HG02943 (cell line): ENCODE data around the gene EIF6.
"Not testable (repeated sequence)": the region's sequence is repeated elsewhere in the genome, so short reads cannot be mapped to it uniquely, and the experiment has no call there.

Source experiments
- ATAC-seq: cut with Tn5 transposase; IDR thresholded peaks from one replicate; pipeline ENCODE4 v1.9.1; 2021; ENCODE audit warnings: mild to moderate bottlenecking, low read depth, moderate library complexity; ENCODE audit not compliant: unreplicated experiment

The EIF6 gene

DNA sequence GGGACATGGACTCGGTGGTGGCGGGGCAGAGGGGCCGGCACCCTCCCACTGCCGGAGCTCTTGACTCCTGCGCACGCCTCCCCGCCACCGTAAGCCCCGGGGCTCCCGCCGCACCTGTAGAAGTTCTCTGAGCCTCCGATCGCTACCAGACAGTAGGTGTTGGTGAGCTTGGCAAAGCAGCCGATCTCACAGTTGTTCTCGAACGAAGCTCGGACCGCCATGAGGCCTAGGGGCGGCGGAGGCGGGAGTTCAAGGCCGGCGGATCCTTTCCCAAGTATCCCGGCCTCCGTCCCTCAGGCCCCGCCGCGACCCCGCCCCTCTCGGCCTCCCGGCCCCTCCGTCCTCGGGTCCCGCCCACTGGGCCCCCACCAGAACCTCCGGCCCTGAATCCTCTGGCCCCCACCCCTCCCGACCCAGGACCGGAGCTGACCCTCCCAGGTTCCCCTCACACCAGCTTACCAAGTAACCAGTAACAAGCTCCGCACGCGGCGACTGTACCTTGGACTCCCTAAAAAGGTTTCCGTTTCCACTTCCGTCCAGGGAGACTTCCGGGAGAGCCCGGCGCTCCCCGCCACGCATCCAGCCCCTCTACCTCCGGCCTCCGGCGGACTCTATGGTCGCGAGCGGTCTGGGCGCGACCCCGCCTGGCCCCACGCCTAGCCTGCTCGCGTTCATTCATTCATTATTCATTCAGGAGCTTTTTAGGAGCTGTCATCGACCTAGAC is at the start of gene EIF6:
Gene EIF6, minus strand, starts transcription at position 506 of the 725 bp plus-strand sequence. Its CDS starts 285 bp downstream, at position 221.
- ATAC-seq = peak; percentile 69

DNA sequence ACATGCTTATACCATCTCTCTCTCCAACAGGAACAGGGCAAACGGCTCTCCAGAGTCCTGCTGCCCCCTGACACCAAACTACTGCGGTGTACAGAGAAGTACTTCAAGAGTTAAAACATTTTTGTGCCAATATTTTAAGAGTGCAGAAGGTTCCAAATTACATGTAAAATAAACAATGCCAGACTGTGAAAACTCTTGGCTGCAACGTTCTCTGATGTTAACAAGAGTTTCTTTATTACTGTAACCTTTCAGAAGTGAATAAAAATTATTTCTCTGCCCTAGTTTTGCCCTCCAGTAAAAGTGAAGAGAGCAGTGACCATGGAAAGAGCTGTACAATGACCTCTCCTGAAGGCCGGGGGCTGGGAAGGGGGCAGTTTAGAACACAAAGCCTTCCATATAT is 49.0 kb upstream of the EIF6 start:
- no peak for ATAC-seq

DNA sequence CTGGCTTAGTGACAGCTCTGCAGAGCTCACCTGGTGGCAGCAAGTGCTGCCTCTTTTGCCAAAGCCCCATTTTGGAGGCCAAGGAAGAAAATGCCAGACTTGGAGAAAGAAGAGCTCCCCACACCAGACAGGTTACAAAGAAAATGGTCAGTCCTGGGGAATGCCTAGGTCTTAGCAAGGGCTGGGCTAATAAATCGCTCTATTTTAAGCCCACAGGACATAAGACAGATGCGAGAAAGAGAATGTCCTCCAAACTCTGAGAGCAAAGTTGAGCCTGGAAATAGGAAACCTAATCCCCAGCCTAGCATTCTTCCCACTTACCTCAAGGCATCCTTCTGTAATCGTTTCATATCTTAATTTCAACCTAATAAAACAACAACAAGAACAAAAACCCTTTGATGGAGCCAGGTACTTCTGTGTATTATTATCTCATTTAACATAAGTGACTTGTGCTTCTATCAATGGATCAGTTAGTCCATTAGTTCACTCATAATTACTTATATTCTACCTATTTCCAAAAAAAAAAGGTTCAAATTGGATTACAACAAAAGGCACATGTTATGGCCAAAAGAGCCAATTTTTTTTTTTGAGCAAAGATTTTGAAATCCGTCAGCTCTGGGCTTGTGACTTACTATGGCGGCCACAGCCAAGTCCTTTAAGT is 48.1 kb upstream of the EIF6 start:
- no peak for ATAC-seq

DNA sequence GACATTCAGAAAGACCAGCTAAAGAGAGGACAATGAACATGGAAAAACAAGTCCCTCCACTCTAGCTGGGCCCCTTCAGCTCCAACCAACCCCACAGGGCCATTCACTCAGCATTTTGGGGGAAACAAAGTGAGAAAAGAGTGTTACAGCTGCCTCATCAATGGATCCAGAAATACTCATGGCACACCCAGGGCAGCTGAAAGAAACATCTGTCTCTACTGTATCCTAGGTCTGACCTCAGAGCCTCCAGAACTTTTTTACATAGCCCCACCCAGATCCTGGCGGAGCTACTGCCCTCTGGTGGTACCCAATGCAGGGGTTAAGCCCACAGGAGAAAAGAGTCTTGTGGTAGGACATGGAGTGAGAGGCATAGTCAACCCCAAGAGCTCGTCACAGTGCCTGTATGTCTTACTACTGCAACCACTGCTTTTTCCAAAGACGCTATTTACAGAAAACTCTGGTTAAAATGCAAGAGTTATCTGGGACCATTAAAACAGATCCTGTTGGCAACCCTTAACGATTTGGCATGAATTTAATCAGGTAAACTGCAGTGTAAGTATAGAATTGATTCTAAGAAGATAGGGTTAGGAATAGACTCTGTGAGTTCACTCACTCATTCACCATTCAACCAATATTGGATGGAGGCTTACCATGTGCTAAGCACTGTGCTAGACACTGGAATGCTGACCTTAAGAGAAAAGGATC is 45.0 kb upstream of the EIF6 start:
- no peak for ATAC-seq

DNA sequence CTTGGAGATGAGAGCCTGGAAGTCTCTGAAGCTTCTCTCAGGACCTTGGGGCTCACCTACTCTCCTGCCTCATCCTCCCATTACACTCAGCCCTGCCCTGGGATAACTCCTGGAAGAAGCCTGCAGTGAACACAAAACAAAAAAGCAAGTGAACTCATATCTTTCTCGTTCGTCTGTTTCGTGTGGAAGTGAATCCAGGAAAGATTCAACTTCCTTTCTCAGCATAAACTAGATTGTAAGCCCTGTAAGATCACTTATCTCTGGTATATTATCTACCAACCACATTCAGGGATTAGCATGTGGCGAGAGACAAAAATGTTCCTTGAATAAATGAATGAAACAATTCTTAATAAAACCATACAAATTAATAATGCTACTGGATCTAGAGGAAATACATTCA is 44.1 kb upstream of the EIF6 start:
- ATAC-seq = no peak

DNA sequence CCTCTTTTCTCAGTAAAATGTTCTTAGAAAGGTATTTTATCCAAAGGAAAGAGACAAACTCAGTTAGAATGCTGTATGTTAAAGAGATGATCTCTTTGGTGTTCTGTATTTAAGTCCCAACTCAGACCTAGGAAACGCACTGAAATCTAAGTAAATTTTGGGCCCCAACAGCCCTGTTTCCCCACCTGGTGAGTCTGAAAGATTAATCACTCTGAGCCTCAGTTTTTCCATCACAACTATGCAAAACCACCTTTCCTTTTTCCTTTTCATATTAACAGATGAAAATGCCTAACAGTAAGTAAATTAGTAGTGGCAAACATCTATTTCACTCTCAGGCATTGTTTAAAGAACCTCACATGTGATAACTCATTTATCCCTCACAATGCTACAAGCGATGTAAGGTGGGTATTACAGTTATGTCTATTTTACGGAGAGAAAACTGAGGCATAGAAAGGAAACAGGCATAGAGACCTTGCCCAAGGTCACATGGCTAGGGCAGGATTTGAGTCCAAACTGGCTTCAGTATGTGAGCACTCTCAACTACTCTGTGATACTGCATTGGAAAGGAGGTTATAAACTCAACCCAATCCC is 43.6 kb upstream of the EIF6 start:
- no peak for ATAC-seq

DNA sequence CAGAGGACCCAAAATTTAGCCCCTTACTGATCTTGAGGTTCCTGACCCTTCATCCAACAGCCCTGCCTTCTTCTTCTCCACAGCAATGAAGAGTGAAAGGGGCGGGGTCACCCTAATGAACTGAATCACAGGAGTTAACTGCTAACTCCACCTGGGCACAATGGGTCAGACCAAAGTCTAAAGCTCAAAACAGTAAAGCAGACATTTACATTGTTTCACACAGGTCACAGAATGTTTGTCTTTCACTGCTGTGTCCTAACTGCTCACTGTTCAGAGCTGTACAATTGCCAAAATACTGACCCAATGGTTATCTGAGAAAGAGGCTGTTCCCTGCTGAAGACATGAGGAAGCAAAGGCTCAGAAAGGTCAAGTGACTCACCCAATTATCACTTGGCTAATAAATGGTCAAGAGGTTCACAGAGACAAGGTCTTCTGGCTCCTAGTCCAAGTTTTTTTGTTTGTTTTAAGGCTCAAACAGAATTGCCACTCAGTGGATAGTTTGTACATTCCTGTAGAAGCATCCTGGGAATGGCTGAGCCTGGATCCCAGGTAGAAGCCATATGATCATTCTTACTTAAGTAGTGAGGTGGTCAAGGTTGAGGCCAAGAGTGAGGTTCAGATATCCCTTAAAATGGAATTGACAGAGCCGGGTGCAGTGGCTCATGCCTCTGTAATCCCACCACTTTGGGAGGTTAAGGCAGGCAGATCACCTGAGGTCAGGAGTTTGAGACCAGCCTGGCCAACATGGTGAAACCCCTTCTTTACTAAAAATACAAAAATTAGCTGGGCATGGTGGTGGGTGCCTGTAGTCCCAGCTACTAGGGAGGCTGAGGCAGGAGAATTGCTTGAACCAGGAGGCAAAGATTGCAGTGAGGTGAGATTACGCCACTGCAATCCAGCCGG is 42.8 kb upstream of the EIF6 start:
- no peak for ATAC-seq

DNA sequence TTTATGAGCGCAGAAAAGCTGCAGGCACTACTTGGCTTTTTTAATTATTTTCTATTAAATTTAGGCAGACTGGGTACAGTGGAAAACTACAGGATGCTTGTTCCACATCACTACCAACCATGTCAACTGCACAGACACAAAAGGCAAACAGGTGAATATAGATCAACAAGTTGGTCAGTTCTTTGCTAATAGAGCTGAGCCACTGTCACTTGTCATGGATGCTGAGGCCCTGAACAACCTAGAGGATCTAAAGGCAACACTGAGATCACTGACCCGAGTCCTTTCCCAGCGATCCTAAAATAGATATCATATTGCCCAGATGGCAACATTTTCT is 42.1 kb upstream of the EIF6 start:
- ATAC-seq = no peak

DNA sequence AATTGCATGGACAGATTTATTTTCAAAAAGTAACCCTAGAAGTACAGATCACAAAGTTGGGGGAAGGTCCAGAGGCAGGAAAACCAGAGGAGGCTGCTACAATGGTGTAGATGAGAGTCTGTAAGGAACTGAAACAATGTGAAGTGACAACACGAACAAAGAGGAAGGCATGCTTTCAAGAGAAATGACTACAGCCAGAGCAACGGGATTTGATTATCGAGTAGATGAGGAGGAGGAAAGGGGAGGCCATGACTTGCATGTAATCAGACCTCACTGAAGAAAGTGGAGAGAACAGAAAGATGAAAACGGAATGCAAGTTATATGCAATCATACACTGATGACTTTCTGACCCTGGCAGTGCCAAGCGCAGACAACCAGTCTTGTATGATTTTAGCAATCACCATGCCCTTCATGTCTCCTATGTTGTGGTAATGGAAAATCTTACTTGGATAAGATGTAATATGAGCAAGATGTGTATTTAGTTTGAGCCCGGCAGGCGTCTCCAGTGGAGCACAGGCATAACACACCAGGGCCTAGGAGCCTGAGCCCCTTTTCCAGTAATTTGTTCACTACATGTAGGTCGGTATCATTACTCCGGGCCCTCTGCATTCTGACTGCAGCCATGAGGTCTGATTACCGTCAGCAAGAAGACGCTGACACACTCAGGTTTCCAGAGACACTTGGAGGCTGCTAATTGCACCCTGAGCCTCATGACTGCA is 41.6 kb upstream of the EIF6 start:
- no peak for ATAC-seq

DNA sequence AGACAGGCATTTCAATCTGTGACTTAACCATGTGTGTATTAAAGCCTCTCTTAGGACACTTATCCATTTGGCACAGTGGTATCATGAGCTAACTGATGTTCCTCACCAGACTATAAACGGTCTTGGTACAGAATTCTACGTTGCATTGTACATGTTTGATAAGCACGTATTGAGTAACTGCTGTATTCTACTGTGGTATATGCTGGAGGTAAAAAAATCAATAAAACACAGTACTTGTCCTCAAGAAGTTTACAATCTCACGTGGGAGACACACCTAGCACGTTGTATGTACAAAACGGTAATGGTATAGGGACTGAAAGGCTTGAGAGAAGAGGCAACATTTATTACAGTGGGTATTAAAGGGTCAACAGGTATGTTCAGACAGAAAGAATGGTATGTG is 40.8 kb upstream of the EIF6 start:
- ATAC-seq = no peak

DNA sequence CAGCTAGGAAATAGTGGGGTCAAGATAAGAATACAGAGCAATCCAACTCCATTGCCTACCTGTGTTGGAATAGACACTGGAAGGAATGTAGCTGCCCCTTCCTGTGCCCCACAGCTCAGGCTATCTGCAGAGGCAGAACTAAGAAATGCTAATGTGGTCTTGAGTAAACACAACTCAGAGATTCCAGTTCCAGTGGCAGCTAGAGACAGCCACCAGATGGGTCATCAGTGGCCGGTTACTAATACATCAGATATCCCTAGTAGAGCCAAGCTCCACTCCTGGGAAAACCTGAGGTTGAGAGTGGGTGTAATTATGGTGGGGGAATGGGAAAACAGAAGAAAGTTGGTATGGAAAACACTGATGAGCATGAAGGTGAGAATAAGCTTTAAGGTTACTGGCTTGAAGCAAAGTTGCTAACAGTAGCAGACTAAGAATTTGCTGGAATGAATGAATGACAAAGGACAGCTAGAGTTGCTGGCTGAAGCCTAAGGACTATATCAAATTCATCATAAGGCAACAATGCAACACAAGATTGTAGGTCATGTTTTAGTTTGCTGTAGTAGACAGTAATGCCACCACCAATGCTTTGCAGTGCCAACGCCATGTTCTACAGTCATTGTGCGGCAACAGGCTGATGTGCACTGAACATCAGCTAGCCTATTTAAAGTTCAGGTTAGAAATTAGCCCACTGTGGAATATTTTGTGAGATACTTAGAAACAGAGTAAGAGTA is 36.0 kb upstream of the EIF6 start:
- no peak for ATAC-seq

DNA sequence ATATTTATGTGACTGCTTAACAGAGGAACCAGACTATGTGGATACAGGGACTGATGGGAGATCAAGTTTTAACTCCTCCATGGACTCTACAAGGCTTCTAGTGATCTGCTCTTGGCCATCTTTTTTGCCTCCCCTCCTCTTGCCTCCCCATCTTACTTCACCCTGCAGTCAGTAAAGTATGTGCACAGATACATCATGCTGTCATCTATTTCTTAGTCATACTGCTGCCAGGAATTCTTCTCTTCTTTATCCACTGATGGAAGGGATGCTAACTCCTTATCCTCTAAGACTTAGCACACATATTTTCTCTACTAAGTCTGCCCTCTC is 35.3 kb upstream of the EIF6 start:
- ATAC-seq = no peak

DNA sequence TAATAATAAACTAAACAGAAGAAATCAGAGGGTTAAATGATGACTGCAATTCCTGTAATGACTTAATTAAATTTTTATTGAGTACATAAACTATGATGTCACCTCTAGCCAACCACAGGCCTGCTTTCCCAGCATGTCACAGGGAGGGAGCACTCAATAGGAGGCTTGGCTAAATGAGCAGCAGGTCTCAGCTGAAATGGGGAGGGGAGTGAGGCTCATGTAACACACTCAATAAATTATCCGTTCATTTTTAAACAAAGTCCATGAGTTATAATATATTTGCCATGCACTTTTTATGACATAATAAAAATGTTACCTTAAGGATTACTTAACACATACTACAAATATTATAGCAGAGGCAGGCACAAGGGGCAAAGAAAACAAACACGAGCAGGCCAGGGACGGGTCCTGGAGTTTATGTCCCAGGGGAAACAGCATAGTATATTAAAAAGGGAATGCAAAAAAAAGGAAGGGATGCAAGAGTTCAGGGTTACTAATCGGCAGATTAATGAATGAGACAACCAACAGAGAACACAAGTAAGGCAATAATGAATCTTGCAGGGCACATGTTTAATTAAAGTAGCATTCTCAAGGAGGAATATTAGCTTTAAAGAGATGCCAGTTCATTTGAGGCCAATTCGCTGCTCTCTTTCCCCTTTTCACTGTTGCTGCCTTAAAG is 34.8 kb upstream of the EIF6 start:
- ATAC-seq = no peak

DNA sequence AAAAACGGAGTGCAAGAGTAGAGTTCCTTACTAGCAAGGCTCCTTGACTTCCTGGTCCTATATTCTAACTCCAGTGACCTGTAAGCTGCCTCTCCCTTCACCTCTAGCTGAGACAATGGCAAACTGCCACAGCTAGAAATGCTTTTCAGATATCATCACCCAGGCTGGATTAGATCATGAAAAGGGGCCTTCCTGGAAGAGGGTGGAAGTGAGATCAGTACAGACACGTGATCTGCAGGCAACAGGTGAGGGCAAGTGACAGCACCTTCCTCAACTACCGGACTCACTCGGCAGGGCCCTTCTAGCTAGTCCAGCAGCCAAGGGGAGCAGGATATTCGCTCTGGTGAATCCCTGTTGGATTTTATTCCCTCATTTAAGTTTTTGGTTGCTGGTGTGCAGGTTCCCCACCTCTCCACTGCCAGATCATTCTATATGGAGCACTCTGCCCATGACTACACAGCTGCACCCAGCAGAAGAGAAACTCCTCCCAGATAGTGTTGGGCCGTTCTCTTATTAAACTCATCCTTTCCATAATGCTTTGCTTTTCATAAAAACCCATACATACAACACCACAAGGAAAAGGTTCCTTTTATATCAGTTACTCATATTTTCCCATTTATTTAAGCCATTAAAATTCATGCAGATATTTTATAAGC is 34.1 kb upstream of the EIF6 start:
- no peak for ATAC-seq

DNA sequence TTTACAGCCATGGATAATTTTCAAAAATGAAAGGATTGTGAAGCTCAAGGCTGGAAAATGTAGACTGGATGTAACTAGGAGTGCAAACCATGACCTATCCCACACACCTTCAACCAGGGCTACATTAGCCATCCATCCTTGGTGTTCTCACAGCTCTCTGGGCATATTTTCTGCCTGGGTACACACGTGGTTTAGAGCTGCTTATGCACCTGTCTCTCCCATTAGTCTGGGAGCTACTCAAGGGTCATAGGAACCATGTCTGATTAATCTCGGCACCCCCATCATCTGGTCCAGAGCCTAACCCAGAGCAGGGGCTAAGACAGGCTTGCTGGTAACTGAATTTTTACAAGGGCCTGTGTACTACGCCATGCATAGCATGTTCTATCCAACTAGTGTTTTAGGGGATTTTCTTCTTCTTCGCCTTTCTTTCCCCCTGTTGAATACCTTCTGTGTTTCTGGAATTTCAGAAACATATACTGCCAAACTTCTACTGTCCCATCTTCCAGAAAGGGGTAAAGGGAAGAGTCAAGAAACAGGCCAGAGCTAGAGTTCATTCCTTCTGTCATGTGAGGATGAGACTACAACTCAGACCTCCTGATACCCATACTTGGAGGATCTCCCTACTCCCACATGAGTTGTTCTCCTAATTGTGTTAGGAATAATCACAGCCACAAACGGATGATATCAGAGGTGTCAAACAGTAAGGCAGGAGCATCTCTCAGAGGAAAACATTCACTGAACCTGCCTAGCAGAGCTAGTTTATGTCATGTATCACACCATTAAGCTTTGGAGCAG is 33.0 kb upstream of the EIF6 start:
- ATAC-seq = no peak

DNA sequence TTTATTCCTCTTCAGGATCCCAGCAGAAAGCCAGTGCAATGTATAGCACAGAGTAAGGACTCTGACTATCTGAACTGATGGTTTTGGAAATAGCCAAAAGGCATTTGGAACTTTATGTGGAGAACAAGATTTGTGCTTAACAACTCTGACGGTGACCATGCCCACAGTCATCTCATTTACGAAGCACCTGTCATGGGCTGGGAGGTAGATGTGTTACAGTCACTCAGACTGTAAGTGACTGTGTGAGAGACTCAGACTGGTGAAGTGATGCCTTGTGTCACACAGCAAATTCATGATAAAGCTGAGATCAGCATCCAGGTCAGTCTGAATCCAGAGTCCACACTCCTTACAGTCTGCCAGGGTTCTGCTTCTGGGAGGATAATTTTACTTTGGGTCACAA is 31.5 kb upstream of the EIF6 start:
- no peak for ATAC-seq

DNA sequence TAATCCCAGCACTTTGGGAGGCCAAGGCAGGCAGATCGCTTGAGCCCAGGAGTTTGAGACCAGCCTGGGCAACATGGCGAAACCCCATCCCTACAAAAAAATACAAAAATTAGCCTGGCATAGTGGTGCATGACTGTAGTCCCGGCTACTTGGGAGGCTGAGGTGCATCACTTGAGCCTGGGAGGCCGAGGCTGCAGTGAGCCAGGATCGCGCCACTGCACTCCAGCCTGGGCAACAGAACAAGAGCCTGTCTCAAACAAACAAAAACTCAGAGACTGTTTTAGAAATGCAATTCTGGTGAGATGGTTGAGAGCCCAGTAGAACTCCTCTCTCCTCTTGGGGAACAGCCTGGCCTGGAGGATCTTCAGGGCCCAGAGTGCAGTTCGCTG is 31.1 kb upstream of the EIF6 start:
- not testable (repeated sequence) for ATAC-seq
